Osteocyte (in vitro differentiated cells): ENCODE data around the gene DHCR7. TPM values are rescaled to one million over a fixed set of nuclear protein-coding genes. Genes with fewer than 3 reads are reported as not detected.

ENCODE experiments used
- DNase-seq: peaks from one replicate; pipeline ENCODE4 v3.0.0; 2021; ENCODE audit warnings: mixed read lengths; ENCODE audit not compliant: unreplicated experiment; ENCODE audit errors: extremely low spot score
- H3K27ac Mint-ChIP-seq: one replicate; pipeline ENCODE4 v1.8.0; 2021; ENCODE audit warnings: mild to moderate bottlenecking, mixed read lengths; ENCODE audit not compliant: unreplicated experiment
- H3K27me3 Mint-ChIP-seq: one replicate; pipeline ENCODE4 v1.8.0; 2021; ENCODE audit warnings: mixed read lengths; ENCODE audit not compliant: unreplicated experiment
- H3K36me3 Mint-ChIP-seq: one replicate; pipeline ENCODE4 v1.8.0; 2021; ENCODE audit warnings: mixed read lengths; ENCODE audit not compliant: unreplicated experiment
- H3K4me1 Mint-ChIP-seq: one replicate; pipeline ENCODE4 v1.8.0; 2021; ENCODE audit warnings: mixed read lengths; ENCODE audit not compliant: unreplicated experiment
- H3K4me3 Mint-ChIP-seq: one replicate; pipeline ENCODE4 v1.8.0; 2021; ENCODE audit warnings: mild to moderate bottlenecking, moderate library complexity, mixed read lengths; ENCODE audit not compliant: unreplicated experiment
- H3K9me3 Mint-ChIP-seq: one replicate; pipeline ENCODE4 v1.8.0; 2021; ENCODE audit warnings: mixed read lengths; ENCODE audit not compliant: unreplicated experiment
- total RNA-seq: library from RNA; stranded (reverse); gene quantifications from 2 replicates; pipeline ENCODE4 v1.2.1, GENCODE V29; 2021
- TF ChIP-seq, protein P1 (sequence below): fragments of 200-600 bp; sonication (generic); IDR thresholded peaks from 2 replicates; pipeline ENCODE4 v1.5.0; 2021; ENCODE audit warnings: antibody characterized with exemption, mild to moderate bottlenecking, moderate library complexity

The DHCR7 gene
- total RNA-seq, 1 donor from 2014 or later = 30.2 TPM

DNA sequence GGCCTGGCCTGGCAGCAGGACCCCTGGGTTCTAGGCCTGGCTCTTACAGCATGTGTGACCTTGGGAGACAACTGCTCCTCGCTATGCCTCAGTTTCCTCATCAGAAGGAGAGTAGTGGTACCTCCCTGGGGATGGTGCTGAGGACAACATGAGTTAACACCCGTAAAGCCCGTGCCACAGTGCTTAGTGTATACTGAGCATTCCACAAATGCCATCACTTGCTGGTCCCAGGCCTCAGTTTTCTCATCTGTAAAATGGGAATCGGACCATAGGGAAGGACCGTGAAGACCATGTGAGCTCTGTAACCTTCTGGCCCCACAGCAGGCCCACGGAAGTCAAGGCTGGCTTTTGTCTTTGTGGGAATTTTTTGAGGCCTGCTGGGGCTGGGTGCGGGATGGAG lies 52.4 kb downstream of the DHCR7 start:
- H3K27me3 Mint-ChIP-seq = peaks cover 16% of the 10 kb centered on the region

DNA sequence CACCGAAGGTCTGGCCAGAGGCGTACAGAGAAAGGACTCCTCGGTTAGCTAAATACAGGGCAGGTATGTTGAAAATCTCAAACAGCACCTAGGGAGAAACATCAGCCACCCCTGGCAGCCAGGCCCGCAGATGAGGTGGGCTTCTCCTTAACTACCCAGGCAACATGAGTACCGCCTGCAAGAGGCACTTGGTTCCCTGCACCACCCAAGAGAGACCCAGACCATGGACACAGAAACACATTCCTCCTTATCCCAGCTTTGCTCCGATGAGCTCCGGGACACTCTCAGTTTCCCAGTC lies 53.0 kb downstream of the DHCR7 start:
- Mint-ChIP-seq H3K27me3 (peaks cover 21% of the 10 kb centered on the region), H3K4me3 (no peak overlapping the region), H3K9me3 (no peaks in the 10 kb centered on the region), H3K4me1 (no peaks in the 10 kb centered on the region), H3K27ac (no peak overlapping the region), H3K36me3 (no peaks in the 10 kb centered on the region)
- TF ChIP-seq, protein P1, sequence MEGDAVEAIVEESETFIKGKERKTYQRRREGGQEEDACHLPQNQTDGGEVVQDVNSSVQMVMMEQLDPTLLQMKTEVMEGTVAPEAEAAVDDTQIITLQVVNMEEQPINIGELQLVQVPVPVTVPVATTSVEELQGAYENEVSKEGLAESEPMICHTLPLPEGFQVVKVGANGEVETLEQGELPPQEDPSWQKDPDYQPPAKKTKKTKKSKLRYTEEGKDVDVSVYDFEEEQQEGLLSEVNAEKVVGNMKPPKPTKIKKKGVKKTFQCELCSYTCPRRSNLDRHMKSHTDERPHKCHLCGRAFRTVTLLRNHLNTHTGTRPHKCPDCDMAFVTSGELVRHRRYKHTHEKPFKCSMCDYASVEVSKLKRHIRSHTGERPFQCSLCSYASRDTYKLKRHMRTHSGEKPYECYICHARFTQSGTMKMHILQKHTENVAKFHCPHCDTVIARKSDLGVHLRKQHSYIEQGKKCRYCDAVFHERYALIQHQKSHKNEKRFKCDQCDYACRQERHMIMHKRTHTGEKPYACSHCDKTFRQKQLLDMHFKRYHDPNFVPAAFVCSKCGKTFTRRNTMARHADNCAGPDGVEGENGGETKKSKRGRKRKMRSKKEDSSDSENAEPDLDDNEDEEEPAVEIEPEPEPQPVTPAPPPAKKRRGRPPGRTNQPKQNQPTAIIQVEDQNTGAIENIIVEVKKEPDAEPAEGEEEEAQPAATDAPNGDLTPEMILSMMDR = no peak
- no peak for DNase-seq

More for the DNA sequence above, 52.4 kb downstream of the DHCR7 start:
- Mint-ChIP-seq H3K4me1 (no peaks in the 10 kb centered on the region), H3K27ac (no peak overlapping the region), H3K36me3 (no peaks in the 10 kb centered on the region), H3K9me3 (no peaks in the 10 kb centered on the region), H3K4me3 (no peak overlapping the region)
- TF ChIP-seq, protein P1 = no peak
- no peak for DNase-seq

DNA sequence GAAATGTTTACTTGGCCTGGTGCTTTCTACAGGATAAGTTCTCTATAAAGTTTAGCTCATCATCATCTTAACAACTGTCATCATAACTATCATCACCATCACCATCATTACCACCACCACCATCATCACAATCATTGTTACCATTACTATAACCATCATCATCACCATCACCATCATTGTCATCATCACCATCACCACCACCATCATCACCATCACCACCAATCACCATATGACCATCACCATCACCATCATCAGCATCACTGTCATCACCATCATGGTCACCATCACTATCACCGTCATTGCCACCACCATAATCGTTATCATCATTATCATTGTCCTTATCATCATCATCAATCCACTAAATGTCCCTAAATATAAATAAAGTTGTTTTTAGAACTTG lies 54.9 kb downstream of the DHCR7 start:
- Mint-ChIP-seq H3K9me3 (no peaks in the 10 kb centered on the region), H3K4me1 (no peaks in the 10 kb centered on the region), H3K36me3 (no peaks in the 10 kb centered on the region), H3K27me3 (peaks cover 26% of the 10 kb centered on the region), H3K27ac (no peak overlapping the region), H3K4me3 (no peak overlapping the region)
- DNase-seq = no peak
- TF ChIP-seq, protein P1 = no peak

DNA sequence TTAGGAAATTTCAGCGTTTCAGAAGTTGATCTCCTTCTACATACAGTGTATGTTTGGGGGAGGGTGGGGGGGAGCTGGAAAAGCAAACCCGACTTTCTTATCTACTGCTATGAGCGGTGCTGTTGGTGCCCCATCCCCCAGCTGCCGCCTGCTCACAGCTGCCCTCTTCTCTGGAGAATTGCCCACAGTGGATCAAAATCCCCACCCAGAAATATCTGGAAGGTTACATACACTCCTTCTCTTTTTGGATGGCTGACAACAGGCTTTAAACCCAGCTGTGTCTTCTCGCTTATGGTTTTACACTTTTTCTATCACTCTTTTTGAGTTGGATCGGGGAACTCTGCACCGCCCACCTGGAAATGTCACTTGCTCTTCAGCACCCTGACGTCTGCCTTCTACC lies 56.4 kb downstream of the DHCR7 start:
- Mint-ChIP-seq H3K36me3 (no peaks in the 10 kb centered on the region), H3K4me3 (no peak overlapping the region), H3K27ac (no peak overlapping the region), H3K27me3 (peaks cover 26% of the 10 kb centered on the region), H3K9me3 (peaks cover 5% of the 10 kb centered on the region), H3K4me1 (no peaks in the 10 kb centered on the region)
- TF ChIP-seq, protein P1 = no peak
- no peak for DNase-seq

DNA sequence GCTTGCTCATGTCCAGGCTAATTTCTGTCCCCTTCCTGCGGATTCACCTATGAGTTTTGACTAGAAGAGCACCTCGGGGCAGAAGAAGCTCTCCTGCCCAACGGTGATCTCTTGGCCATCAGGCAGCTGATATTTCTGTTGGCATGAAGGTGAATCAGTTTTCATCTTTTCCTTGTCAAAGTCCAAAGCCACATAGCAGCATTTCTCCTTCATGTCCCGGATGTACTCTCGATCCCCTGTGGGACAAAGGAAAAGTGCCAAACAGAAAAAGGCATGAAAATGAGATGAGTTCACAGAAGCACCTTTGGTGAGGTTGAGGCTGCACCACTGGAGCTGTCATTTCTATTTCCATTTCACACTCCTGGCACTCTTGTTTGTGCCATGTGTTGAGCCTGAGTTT lies 56.8 kb downstream of the DHCR7 start:
- TF ChIP-seq, protein P1 = no peak
- Mint-ChIP-seq H3K36me3 (no peaks in the 10 kb centered on the region), H3K27ac (no peak overlapping the region), H3K4me3 (no peak overlapping the region), H3K9me3 (peaks cover 5% of the 10 kb centered on the region), H3K27me3 (peaks cover 26% of the 10 kb centered on the region), H3K4me1 (no peaks in the 10 kb centered on the region)
- DNase-seq = no peak
